NT2/D1 (cell line): ENCODE results near the gene PLCL1.

Experiments used
- DNase-seq: peaks from one replicate; pipeline ENCODE4 v3.0.0-alpha.2; 2011; ENCODE audit warnings: low read depth, low spot score
- H3K27me3 ChIP-seq: 2 replicates; pipeline ENCODE4 v1.6.0; 2011; ENCODE audit warnings: mild to moderate bottlenecking; ENCODE audit not compliant: insufficient read length, insufficient read depth
- H3K36me3 ChIP-seq: 2 replicates; pipeline ENCODE4 v1.6.1; 2011; ENCODE audit warnings: mild to moderate bottlenecking, low read length, mixed read lengths; ENCODE audit not compliant: insufficient read depth, insufficient read length
- H3K4me1 ChIP-seq: 2 replicates; pipeline ENCODE4 v1.5.1; 2011; ENCODE audit not compliant: insufficient read depth, insufficient read length
- H3K4me3 ChIP-seq: 2 replicates; pipeline ENCODE4 v1.5.1; 2011; ENCODE audit warnings: low read depth; ENCODE audit not compliant: insufficient read length
- H3K9ac ChIP-seq: 2 replicates; pipeline ENCODE4 v1.6.0; 2011; ENCODE audit warnings: low read depth; ENCODE audit not compliant: insufficient read length
- H3K9me3 ChIP-seq: 2 replicates; pipeline ENCODE4 v1.5.1; 2011; ENCODE audit warnings: mild to moderate bottlenecking, low read length; ENCODE audit not compliant: insufficient read depth
- SUZ12 ChIP-seq: IDR thresholded peaks from 2 replicates; pipeline ENCODE4 v1.6.1; 2011; ENCODE audit not compliant: insufficient read length, insufficient read depth; ENCODE audit errors: extremely low read depth
- YY1 ChIP-seq: IDR thresholded peaks from 2 replicates; pipeline ENCODE4 v1.6.1; 2011; ENCODE audit not compliant: insufficient read length, insufficient read depth
- ZNF274 ChIP-seq: IDR thresholded peaks from 2 replicates; pipeline ENCODE4 v1.6.1; 2011; ENCODE audit warnings: mild to moderate bottlenecking, low read depth, low read length

PLCL1 gene

DNA sequence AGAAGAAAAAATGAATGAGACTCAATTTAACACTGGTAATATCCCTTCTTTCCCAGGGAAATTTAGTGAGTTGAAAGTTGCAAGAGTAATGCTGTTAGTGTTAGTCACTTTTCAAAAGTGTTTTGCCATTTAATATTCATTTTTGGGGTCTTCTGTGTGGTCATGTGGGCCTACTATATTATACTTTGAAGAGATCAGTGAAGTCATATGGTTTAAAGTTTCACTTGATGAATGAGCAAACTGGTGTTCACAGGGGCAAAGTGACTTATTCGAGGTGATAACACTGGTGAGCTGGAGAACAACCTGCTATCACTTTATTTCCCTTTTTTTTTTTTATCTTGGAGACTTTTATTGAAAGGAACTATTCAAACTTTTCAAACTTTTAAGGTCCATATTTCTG lies 196.0 kb downstream of the PLCL1 start:
- Histone ChIP-seq H3K4me3 (no peak overlapping the region), H3K9me3 (no peaks in the 10 kb centered on the region), H3K9ac (no peak overlapping the region), H3K27me3 (no peaks in the 10 kb centered on the region), H3K4me1 (no peaks in the 10 kb centered on the region), H3K36me3 (no peaks in the 10 kb centered on the region)
- DNase-seq = no peak
- TF ChIP-seq YY1 (no peak), SUZ12 (no peak), ZNF274 (no peak)

DNA sequence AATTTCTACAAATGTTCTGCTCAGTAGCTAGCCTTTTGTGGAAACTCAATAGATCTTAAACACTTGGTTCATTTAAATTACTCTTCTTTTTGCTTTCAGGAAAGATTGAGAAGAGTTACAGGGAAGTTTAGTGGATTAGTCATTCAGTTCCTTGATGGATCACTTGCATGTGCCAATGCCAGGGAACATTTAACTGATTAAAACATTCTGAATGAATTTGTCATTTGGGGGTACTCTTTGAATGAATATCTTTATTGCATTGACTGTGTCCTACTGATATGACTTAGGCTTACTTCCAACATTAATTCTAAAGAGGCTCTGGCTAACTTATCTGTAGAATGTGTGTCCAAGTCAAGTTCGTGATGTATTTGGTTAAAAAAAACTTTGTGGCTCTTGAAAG lies 199.8 kb downstream of the PLCL1 start:
- TF ChIP-seq SUZ12 = no peak
- TF ChIP-seq ZNF274 = no peak
- no peak for TF ChIP-seq YY1
- Histone ChIP-seq H3K9ac (no peak overlapping the region), H3K36me3 (no peaks in the 10 kb centered on the region), H3K9me3 (no peaks in the 10 kb centered on the region), H3K27me3 (no peaks in the 10 kb centered on the region), H3K4me3 (no peak overlapping the region), H3K4me1 (no peaks in the 10 kb centered on the region)
- DNase-seq = no peak

- TF ChIP-seq ZNF274 = no peak
- TF ChIP-seq SUZ12 = no peak
- no peak for TF ChIP-seq YY1
- no peak overlapping the region for H3K4me3 ChIP-seq
- H3K9ac ChIP-seq = no peak overlapping the region
- H3K27me3 ChIP-seq = no peaks in the 10 kb centered on the region
- no peaks in the 10 kb centered on the region for H3K4me1 ChIP-seq
- H3K9me3 ChIP-seq = no peaks in the 10 kb centered on the region
- no peak for DNase-seq
- no peaks in the 10 kb centered on the region for H3K36me3 ChIP-seq
These were observed 200.8 kb downstream of the PLCL1 start for GRCh38 chr2:198004921-198005829.

DNA sequence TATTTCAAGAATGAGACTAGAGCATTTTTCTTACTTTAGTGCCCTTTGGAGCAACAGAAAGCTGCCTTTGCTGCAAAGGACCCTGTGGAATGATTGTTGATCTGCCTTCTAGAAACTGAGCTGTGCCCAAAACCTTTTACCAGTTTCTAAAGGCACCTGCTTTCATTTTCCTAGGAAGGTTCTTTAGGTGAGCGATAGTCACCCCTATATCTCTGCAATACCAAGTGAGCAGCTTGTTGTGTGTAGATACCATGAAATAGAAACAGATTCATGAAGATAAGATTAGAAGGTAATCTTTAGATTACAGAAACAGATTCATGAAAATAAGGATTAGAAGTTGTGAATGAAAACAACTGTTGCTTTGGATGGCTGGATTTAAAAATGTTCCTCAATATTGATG lies 202.3 kb downstream of the PLCL1 start:
- H3K27me3 ChIP-seq = no peaks in the 10 kb centered on the region
- TF ChIP-seq ZNF274 = no peak
- no peak for TF ChIP-seq SUZ12
- no peak for TF ChIP-seq YY1
- no peak overlapping the region for H3K9ac ChIP-seq
- DNase-seq = no peak
- H3K4me3 ChIP-seq = no peak overlapping the region
- H3K4me1 ChIP-seq = no peaks in the 10 kb centered on the region
- no peaks in the 10 kb centered on the region for H3K9me3 ChIP-seq
- no peaks in the 10 kb centered on the region for H3K36me3 ChIP-seq

GRCh38 chr2:198008230-198008629 lies 203.8 kb downstream of the PLCL1 start:
- Histone ChIP-seq H3K36me3 (no peaks in the 10 kb centered on the region), H3K9ac (no peak overlapping the region), H3K27me3 (no peaks in the 10 kb centered on the region), H3K4me3 (no peak overlapping the region), H3K4me1 (no peaks in the 10 kb centered on the region), H3K9me3 (no peaks in the 10 kb centered on the region)
- DNase-seq = no peak
- TF ChIP-seq SUZ12 (no peak), YY1 (no peak), ZNF274 (no peak)

- no peaks in the 10 kb centered on the region for H3K4me1 ChIP-seq
- H3K4me3 ChIP-seq = no peak overlapping the region
- TF ChIP-seq ZNF274 = no peak
- TF ChIP-seq YY1 = no peak
- no peak for TF ChIP-seq SUZ12
- DNase-seq = no peak
- no peaks in the 10 kb centered on the region for H3K9me3 ChIP-seq
- no peaks in the 10 kb centered on the region for H3K27me3 ChIP-seq
- H3K9ac ChIP-seq = no peak overlapping the region
- no peaks in the 10 kb centered on the region for H3K36me3 ChIP-seq
These were observed 207.6 kb downstream of the PLCL1 start for GRCh38 chr2:198012025-198012424.

GRCh38 chr2:198016243-198016642 lies 211.8 kb downstream of the PLCL1 start:
- Histone ChIP-seq H3K36me3 (no peaks in the 10 kb centered on the region), H3K27me3 (no peaks in the 10 kb centered on the region), H3K4me1 (no peaks in the 10 kb centered on the region), H3K9ac (no peak overlapping the region), H3K9me3 (no peaks in the 10 kb centered on the region), H3K4me3 (no peak overlapping the region)
- TF ChIP-seq SUZ12 (no peak), YY1 (no peak), ZNF274 (no peak)
- no peak for DNase-seq
